Head of caudate nucleus (tissue), 42 donors: ENCODE results near the gene DOK7.
A peak's percentile ranks its signal among the peaks of the same experiment; 100 is the strongest.

Experiments
- DNase-seq, 42 donors: peaks; one replicate each; pipeline versions ENCODE4 v3.0.0 to v3.0.0-alpha.2; 2020 to 2021; ENCODE audit warnings: mixed read lengths in 7 of 42
- intact Hi-C: fragments of 100-400 bp; cut with DNase I; formaldehyde crosslinking; loops from one replicate; pipeline ENCODE4 v1.15.0; 2022

Gene DOK7

DNA sequence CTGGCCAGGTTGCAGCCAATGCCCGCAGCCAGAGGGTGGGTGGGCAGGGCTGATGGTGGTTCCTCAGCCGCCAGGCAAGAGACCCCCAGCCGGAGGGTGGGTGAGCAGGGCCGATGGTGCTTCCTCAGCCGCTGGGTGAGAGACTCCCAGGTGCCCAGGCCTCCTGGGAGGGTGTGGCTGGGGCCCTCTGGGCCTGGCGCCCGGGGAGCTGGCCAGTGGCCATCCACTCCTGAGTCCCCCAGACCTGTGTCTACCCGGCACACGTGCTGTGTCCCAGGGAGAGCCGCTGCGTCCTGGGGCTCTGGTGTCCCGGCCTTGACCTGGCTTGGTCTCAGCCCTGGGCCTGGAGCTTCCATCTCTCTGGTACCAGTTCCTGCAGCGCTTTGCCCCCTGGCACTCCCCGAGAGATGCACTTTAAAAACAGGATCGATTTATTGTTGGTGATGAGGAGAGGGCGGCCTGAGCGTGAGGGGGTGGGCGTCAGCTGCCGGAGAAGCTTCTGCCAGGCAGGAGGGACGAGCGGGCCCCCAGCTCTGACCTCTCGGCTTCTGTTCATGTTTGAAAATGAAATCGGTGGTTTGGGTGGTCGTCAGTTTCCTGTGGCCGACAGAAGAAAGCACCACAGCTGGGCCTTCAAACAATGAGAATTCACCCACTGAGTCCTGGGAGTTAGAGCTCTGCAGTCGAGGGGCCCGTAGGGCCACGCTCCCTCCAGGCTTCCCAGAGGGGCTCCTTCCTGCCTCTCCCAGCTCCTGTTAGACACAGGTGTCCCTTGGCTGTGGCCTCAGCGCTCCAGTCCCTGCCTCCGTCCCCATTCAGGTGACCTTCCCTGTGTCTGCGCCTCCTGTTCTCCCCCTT is 6.5 kb downstream of the DOK7 start:
- DNase-seq, result no peak
- intact Hi-C loops, result no loop called here

GRCh38 chr4:3470244-3471097 is 7.4 kb downstream of the DOK7 start:
- intact Hi-C loops, result no loop called here
- no peak for DNase-seq

DNA sequence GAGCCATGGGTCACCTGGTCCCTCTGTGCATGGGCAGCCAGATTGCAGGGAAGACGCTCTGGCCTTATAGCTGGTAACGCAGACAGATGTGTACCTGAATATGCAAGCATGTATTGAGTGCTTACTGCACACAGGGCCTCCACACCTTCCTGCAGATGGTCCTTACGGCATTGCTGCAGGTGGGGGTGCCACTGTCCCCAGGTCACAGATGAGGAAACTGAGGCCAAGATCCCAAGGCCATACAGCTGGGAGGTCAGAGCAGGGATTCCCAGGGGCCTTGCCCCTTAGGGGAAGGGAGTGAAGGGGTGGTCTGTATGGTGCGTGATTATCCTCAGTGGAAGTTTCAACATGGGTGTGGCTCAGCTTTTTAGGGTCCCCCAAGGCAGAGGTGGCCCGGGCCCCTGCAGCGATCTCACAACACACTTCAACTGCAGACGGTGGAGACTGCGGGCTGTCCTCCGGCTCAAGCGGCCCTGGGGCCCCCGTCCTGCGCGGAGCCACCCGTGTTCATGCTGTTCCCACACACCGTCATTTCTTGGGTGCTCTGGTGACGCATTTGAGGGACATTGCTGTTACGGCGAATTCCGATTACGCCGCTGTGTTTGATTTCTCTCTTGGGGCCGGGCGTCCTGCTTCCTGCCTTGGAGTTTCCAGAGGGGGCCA is 8.1 kb downstream of the DOK7 start:
- intact Hi-C loops, result no loop called here
- DNase-seq, result no peak

DNA sequence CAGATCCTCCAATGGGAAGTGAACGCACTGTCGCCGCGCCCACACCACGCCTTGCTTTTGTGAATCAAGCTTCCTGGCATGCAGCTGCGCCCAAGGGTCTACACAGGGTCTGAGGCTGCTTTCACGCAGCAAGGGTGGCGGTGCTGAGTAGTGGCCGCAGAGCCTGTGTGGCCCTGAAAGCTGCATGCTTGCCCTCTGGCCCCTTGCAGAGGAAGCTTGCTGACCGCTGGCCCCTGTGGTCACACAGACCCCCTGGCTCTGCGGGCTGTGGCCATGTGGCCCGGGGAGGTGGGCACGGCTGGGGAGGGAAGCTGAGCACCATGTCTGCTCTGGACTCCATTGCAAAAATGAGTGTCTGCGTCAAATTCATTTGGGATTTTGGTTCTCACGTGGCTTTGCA is 8.8 kb downstream of the DOK7 start:
- intact Hi-C loops, result no loop called here
- DNase-seq, result no peak

DNA sequence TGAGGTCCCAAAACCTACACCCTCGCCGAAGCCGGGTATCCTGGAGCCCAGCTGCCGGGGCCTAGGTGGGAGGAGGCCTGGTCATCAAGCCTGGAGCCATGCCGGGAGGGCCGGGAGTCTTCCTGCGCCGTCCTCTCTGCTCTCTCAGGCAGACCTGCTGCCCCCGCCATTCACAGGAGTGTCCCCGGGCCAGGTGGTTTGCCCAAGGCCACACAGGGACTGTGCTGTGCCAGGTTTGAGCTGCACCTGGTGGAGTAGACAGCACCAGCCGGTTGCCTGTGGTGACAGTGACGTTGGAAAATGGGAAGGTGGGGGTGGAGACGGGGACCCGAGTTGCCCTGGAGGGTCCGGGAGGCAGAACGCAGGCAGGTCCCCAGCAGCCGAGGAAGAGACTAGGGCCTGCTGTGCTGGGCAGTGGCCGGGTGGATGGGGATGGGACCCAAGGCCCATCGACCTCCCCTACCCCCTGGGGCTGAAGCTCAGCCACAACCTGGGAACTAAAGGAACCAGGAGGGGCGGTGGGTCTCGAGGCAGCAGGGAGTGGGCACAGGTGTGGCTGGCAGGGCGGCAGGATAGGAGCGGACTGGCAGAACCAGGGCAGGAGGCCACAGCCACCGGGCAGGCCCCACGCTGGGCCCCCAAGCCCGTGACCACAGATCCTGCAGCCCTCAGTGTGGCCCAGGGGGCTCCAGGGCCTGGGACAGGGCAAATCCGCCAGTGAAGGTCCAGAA is 9.5 kb downstream of the DOK7 start:
- no peak for DNase-seq
- intact Hi-C loops, result no loop called here

GRCh38 chr4:3473181-3473950 is 10.3 kb downstream of the DOK7 start:
- no peak for DNase-seq
- intact Hi-C loops, result no loop called here

DNA sequence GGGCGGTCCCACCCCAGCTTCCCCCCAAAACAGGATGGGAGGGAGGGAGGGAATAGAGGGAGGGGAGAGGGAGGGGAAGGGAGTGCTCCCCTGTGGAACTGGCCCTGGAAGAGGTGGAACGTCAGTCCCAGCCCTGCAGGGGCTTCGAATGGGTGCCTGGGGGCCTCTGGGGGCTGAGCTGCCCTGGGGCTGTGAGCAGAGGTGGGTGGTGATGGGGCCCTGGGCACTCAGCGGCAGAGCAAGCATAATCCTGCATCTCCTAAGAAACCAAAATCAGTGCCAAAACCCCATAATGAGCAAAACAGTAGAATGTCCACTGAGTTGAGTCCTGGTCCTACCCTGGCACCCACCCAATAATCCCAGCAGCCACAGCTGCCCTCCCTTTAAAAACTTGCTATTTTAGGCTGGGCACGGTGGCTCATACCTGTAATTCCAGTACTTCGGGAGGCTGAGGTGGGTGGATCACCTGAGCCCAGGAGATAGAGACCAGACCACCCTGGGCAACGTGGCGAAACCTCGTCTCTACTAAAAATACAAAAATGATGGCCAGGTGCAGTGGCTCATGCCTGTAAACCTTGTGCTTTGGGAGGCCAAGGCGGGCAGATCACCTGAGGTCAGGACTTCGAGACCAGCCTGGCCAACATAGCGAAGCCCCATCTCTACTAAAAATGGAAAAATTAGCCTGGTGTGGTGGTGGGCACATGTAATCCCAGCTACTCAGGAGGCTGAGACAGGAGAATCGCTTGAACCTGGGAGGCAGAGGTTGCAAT is 11.1 kb downstream of the DOK7 start:
- DNase-seq, result no peak
- intact Hi-C loops, result no loop called here

DNA sequence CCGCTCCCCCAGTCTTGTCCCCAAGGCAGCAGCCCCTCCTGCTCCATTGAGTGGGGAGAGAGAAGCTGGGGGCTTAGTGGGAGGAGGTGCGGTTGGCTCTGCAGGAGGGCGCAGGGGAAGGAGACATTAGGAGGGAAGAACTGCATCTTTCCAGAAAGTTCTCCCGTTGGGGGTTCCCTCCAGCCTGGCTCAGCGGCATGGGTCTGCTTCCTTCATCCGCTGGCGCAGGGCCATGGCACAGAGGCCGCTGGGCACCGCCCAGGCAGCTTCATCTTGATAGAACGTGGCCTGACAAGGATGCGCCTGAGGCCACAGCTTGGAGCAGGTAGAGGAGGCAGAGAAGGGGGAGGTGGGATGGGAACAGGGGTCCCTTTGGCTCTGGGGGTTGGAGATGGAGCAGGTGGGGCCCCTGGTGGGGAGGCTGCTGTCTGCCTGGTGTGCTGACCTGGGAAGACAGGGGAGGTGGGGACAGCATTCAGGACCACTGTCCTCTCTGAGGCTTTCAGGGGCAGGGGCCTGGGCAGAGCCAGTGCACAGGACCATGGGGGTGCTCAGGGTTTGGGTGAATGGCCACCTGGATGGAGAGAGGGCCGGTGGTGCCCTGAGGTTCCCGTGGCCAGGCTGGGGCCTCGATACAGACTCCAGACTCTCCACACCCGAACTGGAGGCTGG is 12.1 kb downstream of the DOK7 start:
- no peak for DNase-seq
- intact Hi-C loops, result no loop called here

- no peak for DNase-seq
- intact Hi-C loops, result no loop called here
Measured at GRCh38 chr4:3475713-3476260, 12.7 kb downstream of the DOK7 start.

GRCh38 chr4:3476341-3476747 is 13.2 kb downstream of the DOK7 start:
- intact Hi-C loops, result no loop called here
- peak in 1 of 42 donors; percentile 4 for DNase-seq

DNA sequence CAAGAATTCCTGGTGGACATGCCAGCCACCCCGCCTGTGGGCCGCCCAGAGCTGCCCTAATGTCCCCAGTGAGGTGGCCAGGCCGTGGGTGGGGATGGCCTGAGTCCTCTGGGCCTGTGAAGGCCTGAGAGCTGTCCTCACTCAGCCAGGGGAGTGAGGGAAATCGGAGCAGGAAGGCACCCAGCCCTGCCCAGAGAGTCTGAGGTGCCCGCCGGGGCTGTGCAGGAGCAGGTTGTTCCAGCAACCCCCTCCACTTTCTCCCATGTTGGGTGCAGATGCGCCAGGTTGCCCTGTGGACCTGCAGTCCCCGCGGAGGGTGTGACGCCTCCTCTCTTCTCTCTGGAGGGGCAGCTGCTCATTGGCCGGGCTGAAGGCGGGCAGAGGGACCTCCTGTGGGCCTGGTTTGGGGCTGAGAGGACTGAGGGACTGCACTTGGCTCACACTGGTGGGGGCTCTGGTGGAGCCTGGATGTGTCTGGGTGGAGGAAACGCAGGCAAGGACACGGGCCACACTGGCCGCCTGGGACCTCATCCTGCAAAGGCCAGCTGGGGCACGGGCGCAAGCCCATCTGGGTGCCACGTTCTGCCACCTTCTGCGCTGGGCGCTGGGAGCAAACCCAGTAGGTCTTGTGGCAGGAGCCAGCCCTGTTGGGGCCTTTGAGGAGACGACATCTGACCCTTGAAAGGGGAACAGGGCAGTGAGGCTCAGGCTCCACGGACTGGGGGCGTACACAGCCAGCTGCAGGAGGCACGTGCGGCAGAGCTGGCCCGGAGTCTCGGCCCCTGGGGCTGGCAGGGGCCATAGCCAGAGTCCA is 14.0 kb downstream of the DOK7 start:
- DNase-seq, result no peak
- intact Hi-C loops, result no loop called here

DNA sequence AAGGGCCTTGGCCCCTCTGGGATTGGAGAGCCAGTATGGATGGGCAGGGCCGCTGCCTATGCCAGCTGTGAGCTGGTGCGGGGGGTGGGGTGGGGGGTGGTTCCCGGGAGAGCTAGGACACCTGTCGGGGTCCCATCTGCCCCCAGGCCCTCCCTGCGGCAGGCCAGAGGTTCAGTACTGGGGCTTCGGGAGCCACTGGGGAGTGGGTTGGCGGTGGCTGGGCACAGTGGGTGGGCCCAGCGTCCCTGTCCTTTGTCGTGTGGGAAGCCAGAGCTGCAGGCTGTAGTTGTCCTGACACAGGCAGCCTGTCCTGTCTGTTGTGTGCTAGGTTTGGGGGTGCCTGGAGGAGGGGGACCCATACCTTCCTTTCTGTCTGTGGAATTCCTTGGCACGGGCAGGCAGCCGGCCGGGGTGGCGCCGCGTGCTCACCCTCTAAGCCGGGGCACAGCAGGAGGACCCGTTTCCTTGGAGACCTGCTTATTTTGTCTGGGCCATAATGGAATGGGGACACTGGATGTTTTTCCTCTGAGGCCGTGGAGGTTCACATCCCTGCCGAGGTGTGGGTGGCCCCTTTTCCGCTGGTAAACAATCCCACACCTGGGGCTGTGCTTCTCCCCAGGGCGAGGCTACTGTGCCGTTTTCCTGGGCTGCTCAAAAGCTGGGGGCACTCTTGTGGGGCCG is 14.8 kb downstream of the DOK7 start:
- DNase-seq, result no peak
- intact Hi-C loops, result no loop called here

DNA sequence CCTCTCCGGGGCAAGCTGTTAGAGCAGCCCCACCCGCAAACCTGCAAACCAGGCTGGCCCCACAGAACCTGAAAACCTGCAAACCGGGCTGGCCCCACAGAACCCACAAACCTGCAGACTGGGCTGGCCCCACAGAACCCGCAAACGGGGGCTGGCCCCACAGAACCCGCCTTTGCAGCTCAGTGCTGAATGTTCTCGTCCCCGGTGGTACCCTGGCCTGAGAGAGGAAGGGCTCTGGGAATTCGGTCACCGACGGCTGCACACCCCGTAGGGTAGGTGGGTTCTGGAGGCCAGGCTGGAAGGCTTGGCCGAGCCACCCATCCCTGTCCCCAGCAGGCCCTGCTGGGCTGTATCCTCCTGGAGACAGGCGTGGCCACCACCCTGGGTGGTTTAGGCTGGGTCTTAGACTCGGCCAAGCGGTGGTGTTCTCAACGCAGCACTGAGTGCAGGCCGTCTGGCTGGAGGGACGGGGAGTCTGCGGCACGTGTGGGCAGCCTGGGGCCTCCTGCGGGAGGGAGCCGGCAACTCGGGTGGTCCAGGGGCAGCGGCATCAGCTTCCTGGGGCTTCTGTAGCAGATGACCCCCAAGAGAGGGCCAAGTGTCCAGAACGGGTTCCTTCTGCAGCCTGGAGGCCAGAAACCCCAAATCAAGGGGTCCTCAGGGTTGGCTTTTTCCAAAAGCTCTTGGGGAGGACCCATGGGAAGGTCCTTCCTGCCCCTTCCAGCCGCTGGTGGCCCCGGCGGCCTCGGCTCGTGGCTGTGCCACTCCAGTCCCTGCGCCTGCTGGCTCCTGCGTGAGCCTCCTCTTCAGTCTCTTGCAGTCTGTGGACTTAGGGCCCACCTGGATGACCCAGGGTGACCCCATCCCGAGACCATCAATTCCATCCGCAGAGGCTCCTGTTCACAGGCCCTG is 15.6 kb downstream of the DOK7 start:
- DNase-seq, result no peak
- intact Hi-C loops, result no loop called here

DNA sequence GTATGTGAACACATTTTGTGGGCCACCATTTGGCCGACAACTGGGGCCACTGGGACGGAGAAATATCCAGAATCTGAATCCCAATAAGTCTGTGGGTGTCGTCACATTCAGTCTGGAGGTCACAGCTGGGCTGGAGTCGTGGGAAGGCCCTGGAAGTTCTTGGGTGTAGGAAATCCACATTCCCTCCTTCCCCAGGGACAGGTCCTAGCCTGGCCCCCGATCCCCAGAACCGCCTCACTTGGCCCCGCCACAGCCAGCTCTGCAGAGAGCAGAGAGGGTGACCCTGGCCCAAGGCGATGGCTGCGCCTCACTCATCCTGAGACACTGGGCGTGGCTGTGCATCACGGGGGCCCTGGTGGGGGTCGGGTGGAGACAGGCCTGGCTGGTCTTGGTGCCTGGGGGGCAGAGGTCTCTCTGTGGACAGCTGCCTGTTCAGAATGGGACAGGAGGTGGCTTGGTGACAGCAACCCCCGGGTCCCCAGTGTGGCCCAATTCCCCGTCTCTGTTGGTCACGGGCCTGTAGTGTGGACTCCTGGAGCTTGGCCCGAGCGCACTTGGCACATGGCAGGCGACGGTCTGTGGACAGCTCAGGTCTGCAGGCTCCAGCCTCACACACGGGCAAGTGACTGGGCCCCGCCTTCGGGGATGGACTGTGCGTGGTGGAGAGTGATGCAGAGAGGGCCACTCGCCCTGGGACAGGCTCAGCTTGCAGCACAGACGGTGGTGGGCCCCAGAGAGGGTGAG is 16.4 kb downstream of the DOK7 start:
- intact Hi-C loops, result no loop called here

More for the DNA sequence above, 16.4 kb downstream of the DOK7 start:
- DNase-seq, result no peak
